Activated CD4-positive, CD25-positive, alpha-beta regulatory T cell (primary cell): ENCODE data around the gene FDX1.

Source experiments
- DNase-seq, 4 experiments: peaks; one replicate each; lab custom pipeline; 2025; lab: John Stamatoyannopoulos, UW

The FDX1 gene

DNA sequence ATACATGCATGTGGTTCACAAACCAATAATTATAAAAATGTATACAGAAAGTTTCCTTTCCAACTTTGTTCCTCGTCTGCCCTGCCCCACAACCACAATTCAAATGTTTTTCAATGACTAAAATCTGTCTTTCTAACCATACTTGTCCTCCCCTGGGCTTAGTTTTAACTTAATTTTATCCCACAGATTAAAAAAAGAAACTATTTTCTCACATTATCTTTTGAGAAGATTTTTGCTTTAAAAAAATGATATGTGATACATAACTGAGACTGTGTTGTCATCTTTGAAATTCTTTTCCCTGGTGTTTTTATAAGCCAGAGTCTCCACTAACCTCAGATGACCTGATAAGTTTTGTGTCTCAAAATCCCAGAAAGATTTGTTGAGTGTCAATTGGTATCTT lies 79.0 kb downstream of the FDX1 start:
- no peak for DNase-seq

DNA sequence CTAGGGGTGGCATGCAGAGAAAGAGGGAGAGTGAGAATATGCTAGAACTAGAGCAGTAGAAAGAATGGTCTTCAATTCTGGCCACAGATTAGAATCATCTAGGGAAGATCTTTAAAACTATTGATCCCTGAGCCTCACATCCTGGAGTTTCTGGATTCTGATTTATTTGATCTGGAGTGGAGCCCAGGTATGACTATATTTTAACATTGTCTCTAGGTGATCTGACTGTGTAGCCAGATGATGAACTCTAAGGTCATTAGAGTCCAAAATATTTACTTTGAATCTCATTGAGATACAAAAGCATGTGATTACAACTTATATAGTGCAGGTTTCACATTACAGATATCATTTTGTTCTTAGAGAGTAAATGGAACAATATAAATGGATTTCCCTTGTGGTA lies 79.7 kb downstream of the FDX1 start:
- DNase-seq: no peak

DNA sequence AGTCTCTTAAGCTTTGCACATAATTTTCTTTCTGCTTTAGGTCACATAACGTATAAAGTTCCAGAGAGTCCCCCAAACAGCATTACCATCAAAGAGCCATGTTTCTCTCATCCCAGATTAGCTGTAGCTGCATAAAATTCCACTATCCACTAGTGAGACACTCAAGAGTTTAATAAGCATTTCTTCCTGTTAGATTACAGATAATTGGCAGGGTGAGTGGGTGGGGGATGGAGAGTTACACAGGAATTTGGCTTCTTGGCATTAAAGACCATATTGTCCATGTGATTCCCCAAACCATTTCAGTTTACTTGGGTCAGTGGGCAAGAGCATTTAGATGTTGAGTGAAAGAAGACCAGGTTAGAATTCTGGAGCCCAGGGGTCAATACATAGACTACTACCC lies 82.3 kb downstream of the FDX1 start:
- DNase-seq: no peak

GRCh38 chr11:110513259-110513801 lies 83.6 kb downstream of the FDX1 start:
- no peak for DNase-seq

- no peak for DNase-seq
These were observed 84.2 kb downstream of the FDX1 start for GRCh38 chr11:110513846-110514437.
